HG03521 (cell line): ENCODE data around the gene MINDY3.

ENCODE experiments used
- ATAC-seq: cut with Tn5 transposase; IDR thresholded peaks from one replicate; pipeline ENCODE4 v1.9.1; 2021; ENCODE audit warnings: mild to moderate bottlenecking, moderate library complexity; ENCODE audit not compliant: unreplicated experiment

Gene MINDY3

DNA sequence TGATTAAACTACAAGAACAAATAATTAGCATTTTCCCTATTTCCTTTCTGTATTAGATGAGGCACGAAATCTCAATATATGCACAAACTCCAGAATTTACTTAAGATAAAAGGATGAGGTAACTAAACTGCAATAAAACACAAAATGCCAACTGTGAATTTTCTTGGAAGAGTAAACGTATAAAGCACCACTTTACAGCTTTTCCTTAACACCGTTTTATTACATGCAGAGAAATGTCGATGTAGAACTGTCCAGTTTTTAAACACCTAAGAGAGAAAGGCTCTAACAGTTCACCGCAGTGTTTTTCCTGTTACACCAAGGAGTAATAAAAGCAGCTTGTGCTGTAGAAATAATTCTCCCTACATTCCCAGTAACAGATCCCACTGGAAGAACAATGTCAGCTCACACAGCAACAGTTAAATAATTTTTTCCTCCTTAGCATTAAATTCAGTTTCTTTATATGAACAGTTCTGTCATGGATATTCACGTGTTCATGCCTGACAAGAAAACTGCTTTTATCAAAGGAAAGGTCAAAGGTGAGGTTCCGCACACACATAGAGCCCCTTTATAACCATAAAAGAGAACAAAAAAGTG is 52.0 kb downstream of the MINDY3 start:
- no peak for ATAC-seq

DNA sequence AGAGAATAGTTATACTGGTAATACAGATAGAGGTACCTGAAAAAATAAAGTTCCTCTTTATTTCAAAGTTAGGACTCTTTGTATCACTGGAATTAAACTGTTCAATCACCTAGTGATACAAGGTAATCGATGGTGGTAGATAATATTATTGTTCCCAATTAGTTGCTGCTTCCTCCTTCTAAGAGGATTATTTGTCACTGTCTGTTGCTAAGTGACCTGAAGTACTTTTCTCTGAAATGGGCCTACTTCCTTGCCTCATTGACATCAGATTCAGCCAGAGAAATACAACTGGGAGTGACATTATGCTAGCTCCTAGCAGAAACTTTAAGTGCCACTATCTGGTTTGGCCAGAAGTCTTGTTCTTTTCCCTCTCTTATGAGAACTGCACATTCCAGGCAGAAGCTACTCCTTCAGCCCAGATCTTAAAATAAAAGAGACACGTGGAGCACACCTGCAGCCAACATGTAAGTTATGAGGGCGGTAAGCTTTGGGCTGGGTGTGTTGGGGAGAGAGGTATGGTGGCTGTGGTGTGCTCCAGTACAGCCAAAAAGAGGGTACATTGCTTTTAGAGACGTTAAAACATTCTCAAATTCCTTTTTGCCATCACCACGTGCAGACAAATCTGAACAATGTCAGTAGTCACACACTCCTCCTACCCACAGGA is 54.8 kb downstream of the MINDY3 start:
- no peak for ATAC-seq

DNA sequence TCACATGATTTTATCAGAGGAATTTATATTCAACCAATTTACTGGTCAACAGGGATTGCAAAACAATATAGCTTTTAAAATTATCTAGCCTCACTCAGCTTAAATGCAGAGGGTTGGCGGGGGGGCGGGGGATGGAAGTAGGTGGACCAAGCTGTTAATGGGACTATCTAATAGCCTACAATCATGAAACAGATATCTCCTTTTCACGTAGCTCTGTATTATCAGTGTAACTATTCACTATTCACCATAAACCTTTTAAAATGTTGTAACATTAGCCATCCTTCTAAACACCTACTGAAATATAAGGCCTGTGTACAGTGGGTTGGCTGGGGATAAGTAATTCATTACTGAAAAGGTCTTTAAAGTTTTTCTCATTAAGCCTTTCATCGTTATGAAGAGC is 56.2 kb downstream of the MINDY3 start:
- no peak for ATAC-seq

DNA sequence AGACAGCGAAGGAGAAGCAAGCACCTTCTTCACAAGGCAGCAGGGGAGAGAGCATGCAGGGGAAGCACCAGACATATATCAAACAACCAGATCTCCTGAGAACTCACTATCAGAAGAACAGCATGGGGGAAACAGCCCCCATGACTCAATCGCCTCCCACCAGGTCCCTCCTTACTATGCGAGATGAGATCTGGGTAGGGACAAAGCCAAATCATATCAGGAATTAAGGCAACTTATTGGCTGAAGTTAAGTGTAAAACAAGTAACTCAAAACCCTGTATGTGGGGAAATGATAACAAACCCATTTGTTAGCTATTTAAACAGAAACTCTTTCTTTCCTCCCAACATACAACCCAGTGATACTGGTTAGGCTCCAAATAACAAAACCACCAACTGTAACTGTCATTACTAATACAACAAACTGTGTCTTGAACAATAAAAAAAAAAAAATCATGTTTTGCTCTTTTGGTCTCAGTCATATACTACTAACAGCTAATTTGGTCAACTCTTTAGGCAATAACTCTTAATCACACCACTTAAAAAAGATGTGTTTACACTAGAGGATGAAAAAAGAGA is 57.8 kb downstream of the MINDY3 start:
- no peak for ATAC-seq

DNA sequence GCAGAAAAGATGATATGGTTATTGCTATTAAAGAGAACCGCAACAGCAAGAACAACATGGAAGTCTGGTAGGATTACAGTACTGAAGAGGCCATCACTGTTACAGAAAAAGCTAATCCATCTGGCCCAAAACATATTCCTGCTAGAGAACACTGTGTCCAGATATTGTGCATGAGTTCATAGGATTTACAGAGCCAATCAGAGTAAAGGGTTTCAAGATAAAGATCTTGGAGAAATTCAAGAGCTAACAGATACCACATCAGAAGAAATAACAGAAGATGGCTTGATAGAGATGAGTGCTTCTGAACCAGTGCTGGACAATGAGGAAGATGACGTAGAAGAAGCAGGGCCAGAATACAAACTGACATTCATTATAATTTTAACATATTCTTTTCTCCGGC is 58.7 kb downstream of the MINDY3 start:
- no peak for ATAC-seq

DNA sequence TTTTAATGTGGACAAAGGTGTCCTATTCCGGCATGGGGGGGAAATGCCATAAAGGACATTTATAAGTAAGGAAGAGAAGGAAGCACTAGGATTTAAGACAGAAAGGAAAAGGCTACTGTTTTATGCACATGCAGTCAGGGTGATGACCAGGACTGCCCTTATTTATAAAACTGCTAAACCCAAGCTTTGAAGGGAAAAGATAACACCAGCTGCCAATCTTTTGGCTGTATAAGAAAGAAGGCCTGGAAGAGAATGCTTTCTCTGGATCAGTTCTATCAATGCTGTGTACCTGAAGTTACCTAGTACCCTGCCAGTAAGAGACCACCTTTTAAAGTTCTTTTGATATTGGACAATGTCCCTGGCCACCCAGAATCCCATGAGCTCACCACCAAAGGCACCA is 59.2 kb downstream of the MINDY3 start:
- ATAC-seq: no peak

DNA sequence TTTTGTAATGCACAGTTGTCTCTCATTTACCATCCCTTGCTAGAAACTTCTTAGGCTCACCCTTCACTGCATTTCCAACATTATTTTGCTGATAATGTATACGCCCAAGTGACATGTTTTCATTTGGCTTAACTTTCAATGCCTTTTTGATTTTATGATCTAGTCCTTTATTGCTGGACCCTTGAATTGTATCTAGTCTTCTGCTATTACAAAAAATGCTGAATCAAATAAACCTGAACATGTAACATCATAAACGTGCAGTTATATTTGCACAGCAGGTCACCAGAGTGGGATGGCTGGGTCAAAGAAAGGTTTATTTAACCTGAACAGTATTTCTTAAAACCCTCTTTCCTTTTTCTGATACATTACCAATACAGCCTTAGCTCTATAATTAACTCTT is 63.0 kb downstream of the MINDY3 start:
- no peak for ATAC-seq

DNA sequence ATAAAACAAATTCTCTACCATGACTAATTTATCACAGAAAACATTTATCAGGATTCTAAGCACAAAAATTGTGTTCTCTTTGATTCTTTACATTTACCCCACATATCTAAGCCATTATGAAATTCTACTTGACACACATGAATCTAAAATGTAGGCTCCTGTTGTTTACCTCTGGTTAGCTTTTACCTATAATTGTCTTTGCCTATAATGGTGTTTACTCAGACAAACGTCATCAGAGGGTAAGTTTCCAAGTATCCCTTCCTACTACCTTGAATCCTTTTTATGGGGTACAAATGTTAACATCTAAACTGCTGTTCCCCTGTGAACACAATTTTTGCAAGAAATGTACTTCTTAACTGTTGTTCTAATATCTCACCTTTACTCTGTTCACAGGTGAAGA is 63.5 kb downstream of the MINDY3 start:
- ATAC-seq: no peak

DNA sequence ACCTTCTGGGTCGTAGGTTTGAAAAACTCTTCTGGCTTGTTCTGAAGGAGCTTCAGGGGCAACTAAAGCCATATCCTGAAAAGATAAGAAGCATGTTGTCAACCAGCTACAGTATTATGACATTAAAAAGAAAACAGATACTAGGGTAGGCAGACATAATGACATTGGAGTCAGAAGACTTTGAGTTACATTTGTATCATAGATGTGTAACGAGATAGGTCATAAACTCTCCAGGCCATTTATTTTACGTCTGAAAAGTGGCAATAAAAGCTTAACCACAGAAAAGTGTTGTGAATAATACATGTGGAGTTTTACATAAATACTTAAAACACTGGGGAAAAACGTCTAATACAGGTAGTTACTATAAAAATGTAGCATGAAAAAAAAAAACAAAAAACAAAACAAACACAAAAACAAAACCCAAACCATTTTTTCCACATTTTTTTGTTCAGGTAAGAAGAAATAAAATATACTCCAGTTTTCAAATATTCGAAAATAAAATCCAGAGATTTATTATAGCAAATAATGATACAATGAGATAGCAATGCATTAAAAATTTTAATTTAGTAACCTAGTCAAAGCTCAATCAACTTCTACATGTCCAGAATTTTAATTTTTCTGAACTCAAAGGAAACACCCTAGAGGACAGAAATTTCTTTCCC is 64.1 kb downstream of the MINDY3 start:
- ATAC-seq: no peak

DNA sequence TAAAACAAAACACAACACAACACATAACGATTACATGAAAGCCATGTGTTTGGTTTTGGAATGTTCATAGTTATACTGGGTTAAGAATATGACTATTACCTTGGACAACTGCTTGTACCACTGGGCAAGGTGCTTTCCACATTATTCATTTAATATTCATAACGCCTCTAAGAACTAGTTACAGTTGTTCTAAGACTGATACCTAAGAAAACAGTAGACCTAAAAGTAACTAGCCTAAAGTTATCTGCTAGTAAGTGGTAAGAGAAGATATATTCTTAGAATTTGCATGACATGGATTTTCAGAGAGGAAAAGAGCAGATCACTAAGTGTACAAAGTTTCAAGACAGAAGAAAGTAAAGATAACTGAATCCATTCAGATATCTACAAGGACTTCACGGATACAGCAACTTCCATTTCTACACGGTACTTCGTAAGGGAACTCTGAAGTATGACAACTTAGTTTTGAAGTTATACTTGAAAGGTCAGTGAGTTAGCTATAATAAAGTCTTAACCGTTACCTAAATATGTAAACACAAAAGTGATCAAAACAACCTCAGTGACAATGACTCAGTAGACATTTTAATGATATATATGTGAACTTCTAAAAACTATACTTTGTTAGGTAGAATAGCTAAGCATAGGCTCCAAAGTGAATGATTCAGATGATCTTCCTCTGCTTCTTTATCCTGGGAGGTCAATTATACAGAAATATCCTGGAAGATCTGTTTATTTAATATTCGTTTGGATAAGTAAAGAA is 65.1 kb downstream of the MINDY3 start:
- ATAC-seq: no peak

DNA sequence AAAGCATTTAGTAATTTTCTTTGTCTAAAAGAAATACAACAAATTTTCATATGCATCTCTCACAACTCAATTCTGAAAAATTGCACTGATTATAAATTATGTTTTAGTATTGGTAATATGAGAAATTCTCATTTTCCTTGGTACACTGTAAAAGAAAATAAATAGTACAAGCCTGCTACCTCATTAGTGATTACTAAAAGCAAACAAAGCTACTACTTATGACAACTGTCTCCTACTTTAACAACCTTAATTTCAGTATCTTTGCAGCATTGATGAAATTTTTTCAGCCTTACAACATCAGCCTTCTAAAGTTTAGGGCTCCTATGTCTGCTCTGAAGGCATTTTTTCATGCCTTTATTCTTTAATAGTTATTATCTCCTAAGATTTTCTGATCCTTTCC is 65.7 kb downstream of the MINDY3 start:
- no peak for ATAC-seq

DNA sequence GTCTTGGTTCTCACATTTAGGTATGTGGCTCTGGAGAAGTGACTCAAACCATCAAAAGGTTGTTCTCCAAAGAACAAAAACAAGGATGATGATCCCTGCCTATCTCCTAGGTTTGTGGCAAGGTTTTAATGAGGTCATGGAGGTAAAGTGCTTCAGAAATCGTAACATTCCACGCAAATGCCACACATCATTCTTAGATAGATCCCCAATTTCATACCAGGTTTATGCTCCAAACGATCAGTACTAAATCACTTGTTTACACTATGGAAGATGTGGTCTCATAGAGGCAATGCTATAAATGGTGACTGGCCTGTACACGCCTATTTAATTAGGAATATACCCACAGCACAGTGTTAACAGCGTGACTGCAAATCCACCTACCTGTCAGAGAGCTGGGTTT is 66.6 kb downstream of the MINDY3 start:
- no peak for ATAC-seq

DNA sequence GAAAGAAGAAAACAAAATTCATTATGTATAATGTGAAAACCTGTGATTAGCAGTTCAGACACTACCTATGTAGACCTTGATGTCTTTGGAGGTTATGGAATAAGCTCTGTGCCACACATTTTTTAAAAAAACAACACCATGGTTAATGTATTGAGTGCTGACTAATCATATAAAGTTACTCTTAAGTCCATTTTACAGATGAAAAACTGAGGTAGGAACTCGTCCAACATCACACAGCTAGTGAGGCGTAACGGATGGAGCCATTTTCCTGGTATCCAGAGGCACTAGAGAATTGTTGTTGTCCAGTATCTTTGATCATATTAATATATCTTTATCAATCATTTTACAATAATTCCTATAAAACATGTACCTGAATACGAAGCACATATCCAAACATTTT is 67.5 kb downstream of the MINDY3 start:
- no peak for ATAC-seq

DNA sequence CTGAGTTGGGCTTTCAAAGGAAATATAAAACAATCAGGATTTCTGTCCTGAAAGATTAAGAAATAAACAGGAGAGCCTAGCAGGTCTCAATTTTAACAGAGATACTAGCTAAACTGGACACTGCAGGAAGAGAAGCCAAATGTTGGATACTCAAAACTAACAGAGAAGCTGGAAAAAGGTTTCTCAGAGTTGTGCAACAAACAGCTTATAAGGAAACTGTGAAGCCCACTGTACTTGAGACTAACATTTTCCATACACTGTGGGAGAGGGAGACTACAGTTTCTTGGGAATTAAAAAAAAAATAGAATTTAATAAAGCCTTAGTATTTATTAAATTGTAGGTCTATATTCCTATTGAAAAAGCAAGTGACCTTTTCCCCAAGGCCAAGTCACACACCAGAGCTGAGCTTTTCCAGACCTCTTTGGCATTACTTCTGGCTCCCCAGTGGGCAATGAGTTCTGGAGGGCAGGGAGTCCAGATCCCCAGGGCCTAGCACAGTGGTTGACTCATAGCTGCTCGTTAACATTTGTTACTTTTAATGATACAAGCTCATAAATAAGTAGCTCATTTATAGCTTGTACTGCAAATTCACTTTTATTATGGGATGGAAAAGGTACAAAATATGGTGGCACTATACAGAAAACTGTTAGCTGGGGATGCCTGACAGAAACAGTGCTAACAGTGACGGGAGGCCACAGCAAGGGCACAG is 68.3 kb downstream of the MINDY3 start:
- no peak for ATAC-seq

DNA sequence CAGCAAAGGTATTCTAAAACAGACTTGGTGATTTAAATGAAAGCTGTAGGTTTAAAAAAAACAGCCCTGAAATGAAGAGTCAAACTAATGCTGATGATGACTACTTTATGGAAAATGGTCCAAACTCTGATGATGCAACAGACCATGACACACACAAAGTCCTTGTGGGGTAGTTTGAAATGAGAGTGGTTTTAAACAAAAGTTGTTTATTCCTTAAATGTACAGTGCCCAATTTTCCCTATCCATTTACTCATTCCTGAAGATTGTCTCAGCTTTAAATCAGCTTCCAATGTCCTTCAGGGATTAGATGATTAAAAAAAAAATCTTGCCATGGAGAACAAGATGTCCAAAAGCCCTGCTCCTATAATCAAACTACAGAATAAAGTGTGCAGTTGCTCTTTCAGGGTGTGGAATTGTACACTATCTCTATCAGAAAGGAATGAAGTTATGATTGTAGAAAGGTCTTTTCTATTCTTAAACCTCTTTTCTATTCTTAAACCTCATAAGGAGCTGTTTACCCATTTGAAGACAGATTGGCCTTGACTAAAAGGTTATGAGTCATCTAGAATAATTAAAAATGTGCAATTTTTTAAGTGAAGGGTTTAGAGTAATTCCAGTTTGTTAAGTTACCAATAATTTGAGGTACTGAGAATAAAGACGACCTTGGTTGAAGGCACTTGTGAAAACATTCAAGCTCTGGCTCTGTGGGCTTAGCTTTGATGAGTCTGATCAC is 70.3 kb downstream of the MINDY3 start:
- ATAC-seq: no peak

DNA sequence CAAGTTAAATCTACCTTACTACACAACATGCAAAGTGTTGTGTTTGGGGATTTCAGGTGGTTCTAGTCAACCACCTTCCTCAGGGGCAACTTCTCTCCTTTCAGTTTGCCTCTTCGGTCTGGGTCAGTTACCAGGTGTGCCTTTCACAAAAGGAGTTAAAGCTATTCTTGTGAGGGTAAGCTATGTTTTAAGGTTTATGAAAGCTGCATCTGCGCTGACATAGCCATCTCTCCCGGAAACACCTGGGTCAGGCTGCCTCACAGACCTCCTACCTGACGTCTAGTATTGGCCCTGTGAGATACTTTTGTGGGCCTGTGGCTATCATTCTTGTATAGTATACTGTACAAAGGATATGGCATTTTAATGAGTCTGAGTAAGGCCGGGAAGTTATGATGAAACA is 72.9 kb downstream of the MINDY3 start:
- ATAC-seq: no peak

DNA sequence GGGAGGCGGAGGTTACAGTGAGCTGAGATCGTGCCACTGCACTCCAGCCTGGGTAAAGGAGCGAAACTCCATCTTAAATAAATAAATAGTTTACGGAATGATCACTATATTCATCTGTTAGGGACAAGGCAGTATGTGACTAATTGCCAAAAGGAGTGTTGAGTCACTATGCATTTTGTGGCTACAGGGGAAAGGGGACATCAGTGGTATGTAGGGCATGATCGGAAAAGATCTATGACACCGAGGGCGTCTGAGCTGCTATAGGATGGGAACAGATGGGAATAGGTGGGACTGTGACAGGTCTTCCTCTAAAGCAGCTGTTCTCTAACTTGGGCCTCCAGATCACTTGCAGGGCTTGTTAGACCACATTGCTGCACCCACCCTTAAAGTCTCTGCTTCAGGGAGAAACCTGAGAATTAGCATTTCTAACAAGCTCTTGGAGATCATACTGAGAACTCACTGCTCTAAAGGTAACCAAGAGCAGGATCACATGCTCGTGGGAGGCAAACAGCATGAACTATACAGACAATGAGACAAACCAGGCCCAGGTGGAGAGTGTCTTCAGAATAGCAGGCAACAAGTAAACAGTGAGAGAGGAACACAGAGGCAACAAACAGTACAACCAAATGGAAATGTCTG is 75.5 kb downstream of the MINDY3 start:
- no peak for ATAC-seq

DNA sequence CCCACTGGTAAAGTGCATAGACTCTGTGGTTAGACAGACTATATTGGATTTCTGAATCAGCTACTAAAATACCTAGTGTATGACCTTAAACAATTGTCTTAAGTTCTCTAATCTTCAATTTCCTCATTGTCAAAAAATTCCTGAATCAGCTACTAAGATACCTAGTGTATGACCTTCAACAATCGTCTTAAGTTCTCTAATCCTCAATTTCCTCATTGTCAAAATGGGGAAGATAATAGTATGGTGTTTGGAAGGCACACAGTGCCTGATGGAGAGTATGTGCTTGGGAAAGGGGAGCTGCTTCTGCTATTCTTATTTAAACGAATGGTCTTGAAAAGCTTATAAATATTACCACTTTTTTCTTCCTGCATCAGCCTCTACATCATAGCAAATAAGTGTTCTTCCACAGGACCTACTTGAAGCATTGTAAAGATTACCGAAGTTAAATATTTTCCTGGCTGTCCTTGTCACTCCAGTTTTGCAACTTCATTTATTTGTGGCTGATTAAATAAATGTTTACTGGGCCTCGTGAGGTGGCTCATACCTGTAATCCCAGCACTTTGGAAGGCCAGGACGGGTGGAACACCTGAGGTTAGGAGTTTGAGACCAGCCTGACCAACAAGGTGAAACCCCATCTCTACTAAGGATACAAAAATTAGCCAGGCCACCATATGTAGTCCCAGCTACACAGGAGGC is 76.2 kb downstream of the MINDY3 start:
- no peak for ATAC-seq

DNA sequence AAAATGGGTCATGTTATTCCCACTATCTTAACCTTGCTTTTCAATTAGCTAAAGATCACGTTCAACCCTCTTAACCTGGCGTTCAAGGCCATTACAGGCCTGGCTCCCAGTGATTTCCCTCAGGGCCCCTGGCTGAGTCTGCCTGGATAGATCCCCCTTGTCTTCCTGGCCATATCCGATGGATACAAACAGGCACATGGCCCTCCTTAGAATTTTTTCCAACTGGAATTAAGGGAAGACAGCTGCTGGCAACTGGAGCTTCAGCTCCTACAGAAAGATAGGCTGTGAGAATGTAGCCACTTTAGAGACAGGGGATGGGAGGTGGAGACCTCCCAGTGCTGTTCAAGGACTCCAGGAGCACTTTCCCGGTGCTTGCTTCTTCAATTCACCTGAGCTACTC is 77.5 kb downstream of the MINDY3 start:
- ATAC-seq: no peak
